Fibroblast of the aortic adventitia (primary cell): ENCODE measurements around the gene HCFC1R1. TPM values are rescaled to one million over a fixed set of nuclear protein-coding genes. Genes with fewer than 3 reads are reported as not detected.
A peak's percentile ranks its signal among the peaks of the same experiment; 100 is the strongest.

Experiments
- DNase-seq: peaks from one replicate; pipeline ENCODE4 v3.0.0-alpha.2; 2010; ENCODE audit warnings: low read depth
- H3K4me3 ChIP-seq: 2 replicates; pipeline ENCODE4 v1.5.1; 2011; ENCODE audit warnings: low read depth, mild to moderate bottlenecking, control low read depth, low read length, moderate library complexity
- CTCF ChIP-seq: IDR thresholded peaks from 2 replicates; pipeline ENCODE4 v1.5.1; 2011; ENCODE audit warnings: mild to moderate bottlenecking, low read length, control low read depth, inconsistent platforms; ENCODE audit not compliant: insufficient read depth
- total RNA-seq: library from RNA; depleted of rRNA; stranded (reverse); fragments of >200 nt; gene quantifications from 2 replicates; pipeline ENCODE4 v1.2.3, GENCODE V29; 2012; ENCODE audit warnings: low replicate concordance

Gene HCFC1R1
- total RNA-seq, 1 donor: 45.6 TPM

DNA sequence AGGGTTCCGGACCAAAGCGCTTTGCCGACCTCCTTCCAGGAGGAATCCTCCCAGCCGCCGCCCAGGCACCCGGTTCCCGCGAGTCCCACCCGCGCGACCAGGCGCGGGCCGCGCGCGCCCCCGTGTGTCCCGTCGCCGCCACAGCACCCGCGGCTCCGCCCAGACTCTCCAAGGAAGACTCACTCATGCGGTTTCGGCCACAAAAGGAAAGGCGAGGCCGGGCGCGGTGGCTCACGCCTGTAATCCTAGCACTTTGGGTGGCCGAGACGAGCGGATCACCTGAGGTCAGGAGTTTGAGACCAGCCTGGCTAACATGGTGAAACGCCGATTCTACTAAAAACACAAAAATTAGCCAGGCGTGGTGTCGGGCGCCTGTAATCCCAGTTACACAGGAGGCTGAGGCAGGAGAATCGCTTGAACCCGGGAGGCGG lies 40.0 kb downstream of the HCFC1R1 start:
- TF ChIP-seq CTCF: peak; percentile 62
- DNase-seq: peak; percentile 65
- H3K4me3 ChIP-seq: peak overlapping the region; percentile 41

GRCh38 chr16:2982402-2982801 lies 41.3 kb downstream of the HCFC1R1 start:
- no peak for DNase-seq
- no peak overlapping the region for H3K4me3 ChIP-seq
- TF ChIP-seq CTCF: no peak

DNA sequence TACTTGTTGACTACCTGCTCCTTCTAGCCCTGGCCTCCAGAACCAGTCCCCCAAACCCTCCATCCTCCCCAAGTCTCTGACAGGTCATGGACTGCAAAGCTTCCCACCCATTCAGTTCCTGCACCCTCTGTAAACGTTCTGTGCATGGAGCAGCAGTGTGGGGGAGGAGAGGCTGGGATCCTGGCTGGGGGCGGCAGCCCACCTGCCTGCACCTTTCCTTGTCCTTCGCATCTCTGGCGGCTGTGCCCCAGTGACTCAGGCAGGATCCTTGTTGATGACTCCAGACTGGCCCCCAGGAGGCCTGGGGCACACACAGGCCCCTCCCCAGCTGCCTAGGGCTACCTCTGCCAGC lies 41.9 kb downstream of the HCFC1R1 start:
- no peak for DNase-seq
- TF ChIP-seq CTCF: no peak
- H3K4me3 ChIP-seq: no peak overlapping the region

GRCh38 chr16:2981177-2981898 lies 42.4 kb downstream of the HCFC1R1 start:
- TF ChIP-seq CTCF: no peak
- DNase-seq: no peak
- H3K4me3 ChIP-seq: no peak overlapping the region

GRCh38 chr16:2980227-2981176 lies 43.2 kb downstream of the HCFC1R1 start, which contains the start of gene PKMYT1:
Gene PKMYT1 (minus strand): TSS chr16:2980446. CDS start chr16:2979657, 789 bp downstream.
- peak; percentile 79 for DNase-seq
- H3K4me3 ChIP-seq: peak within 1 kb of the TSS; percentile 86
- no peak for TF ChIP-seq CTCF

GRCh38 chr16:2979669-2980226 lies 44.0 kb downstream of the HCFC1R1 start:
- H3K4me3 ChIP-seq: peak overlapping the region; percentile 75
- no peak for TF ChIP-seq CTCF
- no peak for DNase-seq
